HG02870 (cell line): ENCODE measurements around the gene SPATA21.

Source experiments
- ATAC-seq: cut with Tn5 transposase; IDR thresholded peaks from one replicate; pipeline ENCODE4 v1.9.1; 2021; ENCODE audit warnings: mild to moderate bottlenecking, moderate library complexity; ENCODE audit not compliant: unreplicated experiment

Gene SPATA21

DNA sequence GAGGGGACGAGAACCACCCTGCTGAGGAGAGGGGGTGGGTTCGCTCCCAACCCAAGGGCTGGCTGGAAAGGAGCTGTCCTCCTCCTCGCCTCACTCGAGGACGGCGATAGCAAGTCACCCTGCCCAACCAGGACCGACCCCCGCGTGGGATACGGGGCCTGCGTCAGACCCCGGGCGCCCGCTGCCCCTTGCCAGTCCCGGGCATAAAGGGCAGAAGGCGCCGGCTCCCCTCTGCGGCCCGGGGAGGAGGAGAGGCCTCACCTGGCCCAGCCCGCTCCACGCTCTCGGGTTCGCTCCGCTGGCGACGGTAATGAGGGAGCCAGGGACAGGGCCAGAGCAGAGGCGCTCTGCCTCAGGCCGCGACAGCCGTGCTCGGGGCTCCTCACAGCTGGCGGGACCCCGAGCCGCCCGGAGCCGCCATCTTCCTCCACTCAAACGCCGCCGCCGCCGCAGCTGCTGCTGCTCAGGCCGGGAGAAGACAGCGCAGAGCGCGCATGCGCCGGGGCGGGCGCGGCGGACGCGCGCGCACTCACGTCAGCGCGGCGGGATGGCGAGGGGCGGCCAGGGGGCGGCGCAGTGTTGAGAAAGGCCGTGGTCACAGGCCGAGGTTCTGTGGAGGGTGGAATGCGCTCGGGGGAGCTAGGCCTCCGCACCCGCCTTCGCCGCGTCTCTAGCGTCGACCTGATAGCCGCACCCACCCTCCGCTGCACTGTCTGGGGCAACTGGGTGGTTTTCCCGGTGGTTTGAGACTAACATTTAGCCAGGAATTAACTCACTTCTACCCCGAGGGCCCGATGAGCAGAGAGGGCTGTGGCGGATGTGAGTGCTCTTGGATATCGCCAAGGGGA is 85.0 kb downstream of the SPATA21 start, which contains the start of gene FBXO42:
FBXO42 (minus strand) TSS at position 487 of the 848 bp plus-strand sequence. CDS start 37,062 bp downstream, outside the sequence.
- peak; percentile 82 for ATAC-seq

DNA sequence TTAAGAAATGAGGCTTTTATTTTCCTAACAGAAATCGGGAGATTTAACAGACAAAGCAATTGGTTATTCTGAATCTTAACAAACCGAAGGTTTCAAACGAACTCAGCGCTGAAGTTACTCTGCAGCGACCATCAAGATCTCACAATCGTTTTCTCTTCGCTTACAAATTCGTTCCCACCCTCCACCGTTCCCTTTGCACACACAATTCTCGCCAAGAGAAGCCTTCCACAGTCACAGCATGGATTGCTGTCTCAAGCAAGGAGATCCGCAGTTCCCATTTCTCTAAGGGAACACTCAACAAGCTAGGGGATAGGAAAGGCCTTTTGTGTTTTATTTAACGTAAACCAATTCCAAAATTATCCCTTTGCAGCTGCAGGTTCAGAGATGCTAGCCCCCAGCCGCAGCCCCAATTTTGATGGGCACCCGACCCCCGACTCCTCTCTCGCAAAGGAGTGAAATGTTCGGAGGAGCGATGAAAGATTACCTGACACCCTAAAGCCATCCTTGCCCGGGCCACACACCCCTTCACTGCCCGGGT is 85.7 kb downstream of the SPATA21 start:
- ATAC-seq, result no peak

DNA sequence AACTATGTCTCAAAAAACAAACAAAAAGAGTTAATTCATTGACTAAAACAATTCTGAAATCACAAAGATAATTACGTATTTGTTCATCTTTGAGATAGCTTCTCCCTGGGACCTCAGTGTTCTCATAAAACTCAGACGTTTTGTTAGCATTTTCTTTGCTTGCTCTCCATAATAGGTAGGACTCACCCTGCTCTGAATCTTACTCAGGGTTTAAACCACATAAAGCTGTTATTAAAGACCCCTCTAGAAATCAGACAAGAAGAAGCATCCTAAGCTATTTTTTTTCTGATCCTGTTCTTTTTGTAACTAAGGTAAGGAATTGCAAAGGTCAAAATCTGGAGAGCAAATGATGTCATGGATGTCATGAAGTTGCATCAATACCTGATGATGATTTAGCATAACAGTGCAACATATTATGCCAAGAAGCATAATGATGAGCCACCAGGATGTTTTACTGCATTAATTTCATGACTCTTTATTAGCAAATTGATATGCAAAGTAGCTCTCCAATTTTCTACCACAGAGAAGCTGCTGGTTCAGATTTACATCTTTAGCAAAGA is 87.3 kb downstream of the SPATA21 start:
- ATAC-seq, result no peak
